GM12872 (cell line): ENCODE results near the gene VPS8.

Experiments used
- CTCF ChIP-seq: IDR thresholded peaks from 3 replicates; pipeline ENCODE4 v1.5.1; 2011; ENCODE audit warnings: low read depth, mild to moderate bottlenecking, low read length, moderate library complexity; ENCODE audit not compliant: insufficient read depth

VPS8 gene

GRCh38 chr3:184952671-184953070, 140.7 kb downstream of the VPS8 start:
- no peak for TF ChIP-seq CTCF

GRCh38 chr3:184953401-184953800, 141.4 kb downstream of the VPS8 start:
- TF ChIP-seq CTCF, result no peak

- no peak for TF ChIP-seq CTCF
Measured at GRCh38 chr3:184954251-184954650, 142.3 kb downstream of the VPS8 start.

- no peak for TF ChIP-seq CTCF
Measured at GRCh38 chr3:184965639-184966430, 153.9 kb downstream of the VPS8 start.

- no peak for TF ChIP-seq CTCF
Measured at GRCh38 chr3:184968115-184968514, 156.1 kb downstream of the VPS8 start.

GRCh38 chr3:184970186-184970585, 158.2 kb downstream of the VPS8 start:
- TF ChIP-seq CTCF, result no peak

- TF ChIP-seq CTCF, result no peak
Measured at GRCh38 chr3:184977796-184978195, 165.8 kb downstream of the VPS8 start.
